GM12878 (cell line): ENCODE data around the gene ADAMTS14. TPM values are rescaled to one million over a fixed set of nuclear protein-coding genes. Genes with fewer than 3 reads are reported as not detected.

Experiments
- ATAC-seq: fragments of 200-7000 bp; cut with Tn5 transposase; 3 replicates; pipeline ENCODE4 v1.9.1; 2020; ENCODE audit warnings: mild to moderate bottlenecking, moderate library complexity
- BruUV-seq: library from RNA; stranded (reverse); fragments of 400-500 nt; replicated peaks from 2 replicates; lab custom pipeline; 2021; lab: Mats Ljungman, UMichigan
- CTCF ChIA-PET: fragments of 300-600 bp; sonication (Branson Sonifier 250); formaldehyde crosslinking; extraction: SDS; loops from one replicate; lab custom pipeline; 2021; ENCODE audit warnings: inconsistent platforms; lab: Yijun Ruan, JAX
- POLR2A ChIA-PET: fragments of 350-600 bp; formaldehyde crosslinking; extraction: SDS; loops from one replicate; lab custom pipeline; 2021; ENCODE audit warnings: inconsistent platforms; lab: Charles Lee
- RAD21 ChIA-PET: fragments of 300-600 bp; sonication (Branson Sonifier 250); formaldehyde crosslinking; loops from one replicate; lab custom pipeline; 2023; ENCODE audit warnings: antibody characterized with exemption; ENCODE audit not compliant: unreplicated experiment; lab: Charles Lee
- SMC1A ChIA-PET: fragments of 300-600 bp; sonication (Branson Sonifier 250); formaldehyde crosslinking; loops from one replicate; lab custom pipeline; 2023; ENCODE audit not compliant: unreplicated experiment, uncharacterized antibody; lab: Charles Lee
- DNase-seq: peaks from one replicate; pipeline ENCODE4 v3.0.0-alpha.2; 2011; ENCODE audit warnings: low read depth, low spot score
- FAIRE-seq: peaks from 3 replicates; lab custom pipeline; 2011; peaks lifted over from hg19 to GRCh38; lab: Jason Lieb, UNC
- H2AFZ ChIP-seq: 2 replicates; pipeline ENCODE4 v1.6.0; 2011; ENCODE audit warnings: low read depth, low read length, control low read depth; ENCODE audit not compliant: control insufficient read depth
- H3K27ac ChIP-seq: 2 replicates; pipeline ENCODE4 v1.5.1; 2011; ENCODE audit warnings: control low read depth; ENCODE audit not compliant: control insufficient read depth, insufficient read depth
- H3K27me3 ChIP-seq, 2 experiments: replicated peaks in 1 of 2; 2 replicates each; pipeline versions ENCODE4 v1.6.0 to v1.6.1; 2011; ENCODE audit warnings: low read length in 1 of 2; ENCODE audit not compliant: control insufficient read depth in 2 of 2, insufficient read depth in 2 of 2
- H3K36me3 ChIP-seq, 2 experiments: 2 replicates each; pipeline ENCODE4 v1.5.1; 2011; ENCODE audit warnings: low read length in 1 of 2; ENCODE audit not compliant: control insufficient read depth in 2 of 2, insufficient read depth in 2 of 2
- H3K4me1 ChIP-seq: 2 replicates; pipeline ENCODE4 v1.6.1; 2011; ENCODE audit warnings: mild to moderate bottlenecking, low read length, moderate library complexity, mixed read lengths; ENCODE audit not compliant: control insufficient read depth, insufficient read depth
- H3K4me2 ChIP-seq: 2 replicates; pipeline ENCODE4 v1.6.0; 2011; ENCODE audit warnings: control low read depth; ENCODE audit not compliant: control insufficient read depth, insufficient read depth
- H3K4me3 ChIP-seq: fragments of 200-600 bp; sonication (generic); 2 replicates; pipeline ENCODE4 v1.5.1; 2016
- H3K79me2 ChIP-seq: 2 replicates; pipeline ENCODE4 v1.6.0; 2011; ENCODE audit warnings: low read length; ENCODE audit not compliant: control insufficient read depth, insufficient read depth
- H3K9ac ChIP-seq: 2 replicates; pipeline ENCODE4 v1.8.0; 2011; ENCODE audit warnings: low read length, control low read depth, mixed read lengths; ENCODE audit not compliant: control insufficient read depth, insufficient read depth
- H3K9me3 ChIP-seq: replicated peaks from 3 replicates; pipeline ENCODE4 v1.5.1; 2011; ENCODE audit warnings: mild to moderate bottlenecking, low read length; ENCODE audit not compliant: control insufficient read depth, insufficient read depth
- H4K20me1 ChIP-seq: 2 replicates; pipeline ENCODE4 v1.6.0; 2011; ENCODE audit not compliant: control insufficient read depth, insufficient read depth
- ESRRA ChIP-seq: IDR thresholded peaks from 2 replicates; pipeline ENCODE4 v1.6.1; 2012; ENCODE audit warnings: mild to moderate bottlenecking, low read length, improper control_type of control experiment
- MEF2B ChIP-seq: fragments of 450-650 bp; IDR thresholded peaks from 2 replicates; pipeline ENCODE4 v1.6.1; 2018; ENCODE audit warnings: mild to moderate bottlenecking, moderate library complexity; ENCODE audit not compliant: partially characterized antibody, poor library complexity, severe bottlenecking
- POU2F2 ChIP-seq: IDR thresholded peaks from 3 replicates; pipeline ENCODE4 v1.6.1; 2011; ENCODE audit warnings: low read depth, mild to moderate bottlenecking, low read length, borderline replicate concordance
- SIN3A ChIP-seq: IDR thresholded peaks from 2 replicates; pipeline ENCODE4 v1.6.1; 2012; ENCODE audit warnings: low read depth, low read length, improper control_type of control experiment
- WGBS: methylation state at CpG from one replicate; pipeline ENCODE4 v1.1.6; 2016; ENCODE audit warnings: low lambda C conversion rate; ENCODE audit not compliant: insufficient replicate concordance, insufficient coverage; ENCODE audit errors: missing lambda C conversion rate; 5-methylcytosine and 5-hydroxymethylcytosine counted together
- in situ Hi-C: fragments of 300-500 bp; cut with MboI; formaldehyde crosslinking; loops from 9 replicates; pipeline ENCODE4 v1.14.3; 2018; ENCODE audit warnings: mixed read lengths
- intact Hi-C: fragments of 100-400 bp; cut with micrococcal nuclease; formaldehyde crosslinking; loops from one replicate; pipeline ENCODE4 v1.14.2; 2022; ENCODE audit not compliant: unreplicated experiment
- polyA plus RNA-seq, 11 experiments: library from polyadenylated mRNA; depleted of rRNA in 4 of 11; unstranded in 6 of 11; stranded (reverse) in 5 of 11; fragments of >200 nt; fragmentation: Nextera tagmentation in 4 of 11; fragmentation: Illumina TruSeq in 1 of 11; extraction: Ambion mirVana in 4 of 11; extraction: Trizol in 1 of 11; gene quantifications; 1 replicate in 1 of 11; 2 replicates in 10 of 11; pipeline versions ENCODE4 v1.2.1 to v1.2.3, GENCODE V29; 2011 to 2016; ENCODE audit warnings: inconsistent platforms in 2 of 11, missing spikeins in 2 of 11, low read depth in 1 of 11
- total RNA-seq, 4 experiments: library from RNA; depleted of rRNA in 3 of 4; stranded (reverse); fragments of >200 nt in 3 of 4; fragmentation: Illumina TruSeq in 1 of 4; extraction: Trizol in 1 of 4; gene quantifications; 2 replicates each; pipeline versions ENCODE4 v1.2.1 to v1.2.3, GENCODE V29; 2013 to 2021
- TF ChIP-seq, protein P1 (sequence below): fragments of 450-650 bp; formaldehyde crosslinking; IDR thresholded peaks from 2 replicates; pipeline ENCODE4 v1.5.0; 2022; ENCODE audit warnings: mild to moderate bottlenecking, missing genetic modification characterization
- TF ChIP-seq, protein P2 (sequence below): fragments of 450-650 bp; conservative IDR thresholded peaks from 2 replicates; pipeline ENCODE4 v1.6.1; 2017; ENCODE audit warnings: mild to moderate bottlenecking, moderate library complexity
- TF ChIP-seq, protein P3 (sequence below): fragments of 450-650 bp; IDR thresholded peaks from 2 replicates; pipeline ENCODE4 v1.6.1; 2017; ENCODE audit warnings: mild to moderate bottlenecking, moderate library complexity
- TF ChIP-seq, protein P4 (sequence below): fragments of 450-650 bp; IDR thresholded peaks from 2 replicates; pipeline ENCODE4 v1.6.1; 2017; ENCODE audit warnings: borderline replicate concordance

Gene ADAMTS14
- total and polyA plus RNA-seq, 10 of the 15 experiments (the other 5 are each of a cell fraction or from before 2014, with no cell fraction given), result 0.03 to 0.05 TPM; not detected in 8

DNA sequence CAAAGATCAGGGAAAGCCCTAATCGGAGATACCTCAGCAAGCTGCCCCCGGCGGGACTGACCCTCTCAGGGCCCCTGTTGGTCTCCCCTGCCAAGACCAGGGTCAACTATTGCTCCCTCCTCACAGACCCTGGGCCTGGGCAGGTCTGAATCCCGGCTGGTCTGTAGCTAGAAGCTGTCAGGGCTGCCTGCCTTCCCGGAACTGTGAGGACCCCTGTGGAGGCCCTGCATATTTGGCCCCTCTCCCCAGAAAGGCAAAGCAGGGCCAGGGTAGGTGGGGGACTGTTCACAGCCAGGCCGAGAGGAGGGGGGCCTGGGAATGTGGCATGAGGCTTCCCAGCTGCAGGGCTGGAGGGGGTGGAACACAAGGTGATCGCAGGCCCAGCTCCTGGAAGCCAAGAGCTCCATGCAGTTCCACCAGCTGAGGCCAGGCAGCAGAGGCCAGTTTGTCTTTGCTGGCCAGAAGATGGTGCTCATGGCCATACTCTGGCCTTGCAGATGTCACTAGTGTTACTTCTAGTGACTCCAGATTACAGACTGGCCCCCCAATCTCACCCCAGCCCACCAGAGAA, 88.8 kb downstream of the ADAMTS14 start (continued):
- TF ChIP-seq, protein P1, sequence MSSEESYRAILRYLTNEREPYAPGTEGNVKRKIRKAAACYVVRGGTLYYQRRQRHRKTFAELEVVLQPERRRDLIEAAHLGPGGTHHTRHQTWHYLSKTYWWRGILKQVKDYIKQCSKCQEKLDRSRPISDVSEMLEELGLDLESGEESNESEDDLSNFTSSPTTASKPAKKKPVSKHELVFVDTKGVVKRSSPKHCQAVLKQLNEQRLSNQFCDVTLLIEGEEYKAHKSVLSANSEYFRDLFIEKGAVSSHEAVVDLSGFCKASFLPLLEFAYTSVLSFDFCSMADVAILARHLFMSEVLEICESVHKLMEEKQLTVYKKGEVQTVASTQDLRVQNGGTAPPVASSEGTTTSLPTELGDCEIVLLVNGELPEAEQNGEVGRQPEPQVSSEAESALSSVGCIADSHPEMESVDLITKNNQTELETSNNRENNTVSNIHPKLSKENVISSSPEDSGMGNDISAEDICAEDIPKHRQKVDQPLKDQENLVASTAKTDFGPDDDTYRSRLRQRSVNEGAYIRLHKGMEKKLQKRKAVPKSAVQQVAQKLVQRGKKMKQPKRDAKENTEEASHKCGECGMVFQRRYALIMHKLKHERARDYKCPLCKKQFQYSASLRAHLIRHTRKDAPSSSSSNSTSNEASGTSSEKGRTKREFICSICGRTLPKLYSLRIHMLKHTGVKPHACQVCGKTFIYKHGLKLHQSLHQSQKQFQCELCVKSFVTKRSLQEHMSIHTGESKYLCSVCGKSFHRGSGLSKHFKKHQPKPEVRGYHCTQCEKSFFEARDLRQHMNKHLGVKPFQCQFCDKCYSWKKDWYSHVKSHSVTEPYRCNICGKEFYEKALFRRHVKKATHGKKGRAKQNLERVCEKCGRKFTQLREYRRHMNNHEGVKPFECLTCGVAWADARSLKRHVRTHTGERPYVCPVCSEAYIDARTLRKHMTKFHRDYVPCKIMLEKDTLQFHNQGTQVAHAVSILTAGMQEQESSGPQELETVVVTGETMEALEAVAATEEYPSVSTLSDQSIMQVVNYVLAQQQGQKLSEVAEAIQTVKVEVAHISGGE, result no peak
- TF ChIP-seq ESRRA, result no peak
- no peak for TF ChIP-seq MEF2B

DNA sequence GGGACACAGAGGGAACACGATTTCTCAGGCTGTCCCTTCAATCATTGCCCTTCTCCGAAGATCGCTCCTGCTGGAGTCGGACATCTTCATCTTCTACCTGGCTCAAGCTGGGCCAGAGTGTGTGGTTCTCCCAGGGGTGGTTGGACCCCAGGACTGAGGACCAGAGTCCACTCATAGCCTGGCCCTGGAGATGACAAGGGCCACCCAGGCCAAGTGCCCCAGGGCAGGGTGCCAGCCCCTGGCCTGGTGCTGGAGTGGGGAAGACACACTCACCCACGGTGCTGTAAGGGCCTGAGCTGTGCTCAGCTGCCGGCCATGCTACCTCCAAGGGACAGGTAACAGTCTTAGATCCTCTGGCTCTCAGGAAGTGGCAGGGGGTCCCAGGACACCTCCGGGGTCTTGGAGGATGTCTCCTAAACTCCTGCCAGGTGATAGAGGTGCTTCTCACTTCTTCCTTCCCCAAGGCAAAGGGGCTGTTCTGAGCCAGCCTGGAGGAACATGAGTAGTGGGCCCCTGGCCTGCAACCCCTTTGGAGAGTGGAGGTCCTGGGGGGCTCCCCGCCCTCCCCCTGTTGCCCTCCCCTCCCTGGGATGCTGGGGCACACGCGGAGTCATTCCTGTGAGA, 89.5 kb downstream of the ADAMTS14 start:
- Histone ChIP-seq H3K4me1 (no peaks in the 10 kb centered on the region), H3K4me3 (no peak overlapping the region), H3K79me2 (no peaks in the 10 kb centered on the region), H3K9ac (no peak overlapping the region), H4K20me1 (no peaks in the 10 kb centered on the region), H3K9me3 (peaks cover 2% of the 10 kb centered on the region; the same call in 1 of the 3 replicates), H2AFZ (no peak overlapping the region), H3K27ac (no peak overlapping the region), H3K27me3 (no peaks in the 10 kb centered on the region; a peak in 2 of 4 replicates), H3K36me3 (no peaks in the 10 kb centered on the region), H3K4me2 (no peak overlapping the region)
- BruUV-seq, result no TSS peak
- ChIA-PET POLR2A (no interaction called here), RAD21 (interaction anchor here (0.7 to 3.4 kb wide), 3 partner anchors 16 to 300 kb away, joined by 3 to 23 read pairs (median 4); no protein-coding TSS in a partner anchor), CTCF (interaction anchor here (1.1 to 6.1 kb wide), 2 partner anchors 32 to 211 kb away, joined by 3 to 87 read pairs; no protein-coding TSS in a partner anchor), SMC1A (interaction anchor here (1.0 to 6.7 kb wide), 3 partner anchors 8 to 211 kb away, joined by 3 to 45 read pairs (median 4); no protein-coding TSS in a partner anchor)
- intact Hi-C loops, result no loop called here
- TF ChIP-seq POU2F2, result no peak
- no peak for TF ChIP-seq SIN3A
- TF ChIP-seq, protein P2, sequence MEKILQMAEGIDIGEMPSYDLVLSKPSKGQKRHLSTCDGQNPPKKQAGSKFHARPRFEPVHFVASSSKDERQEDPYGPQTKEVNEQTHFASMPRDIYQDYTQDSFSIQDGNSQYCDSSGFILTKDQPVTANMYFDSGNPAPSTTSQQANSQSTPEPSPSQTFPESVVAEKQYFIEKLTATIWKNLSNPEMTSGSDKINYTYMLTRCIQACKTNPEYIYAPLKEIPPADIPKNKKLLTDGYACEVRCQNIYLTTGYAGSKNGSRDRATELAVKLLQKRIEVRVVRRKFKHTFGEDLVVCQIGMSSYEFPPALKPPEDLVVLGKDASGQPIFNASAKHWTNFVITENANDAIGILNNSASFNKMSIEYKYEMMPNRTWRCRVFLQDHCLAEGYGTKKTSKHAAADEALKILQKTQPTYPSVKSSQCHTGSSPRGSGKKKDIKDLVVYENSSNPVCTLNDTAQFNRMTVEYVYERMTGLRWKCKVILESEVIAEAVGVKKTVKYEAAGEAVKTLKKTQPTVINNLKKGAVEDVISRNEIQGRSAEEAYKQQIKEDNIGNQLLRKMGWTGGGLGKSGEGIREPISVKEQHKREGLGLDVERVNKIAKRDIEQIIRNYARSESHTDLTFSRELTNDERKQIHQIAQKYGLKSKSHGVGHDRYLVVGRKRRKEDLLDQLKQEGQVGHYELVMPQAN, result no peak
- TF ChIP-seq, protein P3, sequence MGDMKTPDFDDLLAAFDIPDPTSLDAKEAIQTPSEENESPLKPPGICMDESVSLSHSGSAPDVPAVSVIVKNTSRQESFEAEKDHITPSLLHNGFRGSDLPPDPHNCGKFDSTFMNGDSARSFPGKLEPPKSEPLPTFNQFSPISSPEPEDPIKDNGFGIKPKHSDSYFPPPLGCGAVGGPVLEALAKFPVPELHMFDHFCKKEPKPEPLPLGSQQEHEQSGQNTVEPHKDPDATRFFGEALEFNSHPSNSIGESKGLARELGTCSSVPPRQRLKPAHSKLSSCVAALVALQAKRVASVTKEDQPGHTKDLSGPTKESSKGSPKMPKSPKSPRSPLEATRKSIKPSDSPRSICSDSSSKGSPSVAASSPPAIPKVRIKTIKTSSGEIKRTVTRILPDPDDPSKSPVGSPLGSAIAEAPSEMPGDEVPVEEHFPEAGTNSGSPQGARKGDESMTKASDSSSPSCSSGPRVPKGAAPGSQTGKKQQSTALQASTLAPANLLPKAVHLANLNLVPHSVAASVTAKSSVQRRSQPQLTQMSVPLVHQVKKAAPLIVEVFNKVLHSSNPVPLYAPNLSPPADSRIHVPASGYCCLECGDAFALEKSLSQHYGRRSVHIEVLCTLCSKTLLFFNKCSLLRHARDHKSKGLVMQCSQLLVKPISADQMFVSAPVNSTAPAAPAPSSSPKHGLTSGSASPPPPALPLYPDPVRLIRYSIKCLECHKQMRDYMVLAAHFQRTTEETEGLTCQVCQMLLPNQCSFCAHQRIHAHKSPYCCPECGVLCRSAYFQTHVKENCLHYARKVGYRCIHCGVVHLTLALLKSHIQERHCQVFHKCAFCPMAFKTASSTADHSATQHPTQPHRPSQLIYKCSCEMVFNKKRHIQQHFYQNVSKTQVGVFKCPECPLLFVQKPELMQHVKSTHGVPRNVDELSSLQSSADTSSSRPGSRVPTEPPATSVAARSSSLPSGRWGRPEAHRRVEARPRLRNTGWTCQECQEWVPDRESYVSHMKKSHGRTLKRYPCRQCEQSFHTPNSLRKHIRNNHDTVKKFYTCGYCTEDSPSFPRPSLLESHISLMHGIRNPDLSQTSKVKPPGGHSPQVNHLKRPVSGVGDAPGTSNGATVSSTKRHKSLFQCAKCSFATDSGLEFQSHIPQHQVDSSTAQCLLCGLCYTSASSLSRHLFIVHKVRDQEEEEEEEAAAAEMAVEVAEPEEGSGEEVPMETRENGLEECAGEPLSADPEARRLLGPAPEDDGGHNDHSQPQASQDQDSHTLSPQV, result no peak
- TF ChIP-seq, protein P4, sequence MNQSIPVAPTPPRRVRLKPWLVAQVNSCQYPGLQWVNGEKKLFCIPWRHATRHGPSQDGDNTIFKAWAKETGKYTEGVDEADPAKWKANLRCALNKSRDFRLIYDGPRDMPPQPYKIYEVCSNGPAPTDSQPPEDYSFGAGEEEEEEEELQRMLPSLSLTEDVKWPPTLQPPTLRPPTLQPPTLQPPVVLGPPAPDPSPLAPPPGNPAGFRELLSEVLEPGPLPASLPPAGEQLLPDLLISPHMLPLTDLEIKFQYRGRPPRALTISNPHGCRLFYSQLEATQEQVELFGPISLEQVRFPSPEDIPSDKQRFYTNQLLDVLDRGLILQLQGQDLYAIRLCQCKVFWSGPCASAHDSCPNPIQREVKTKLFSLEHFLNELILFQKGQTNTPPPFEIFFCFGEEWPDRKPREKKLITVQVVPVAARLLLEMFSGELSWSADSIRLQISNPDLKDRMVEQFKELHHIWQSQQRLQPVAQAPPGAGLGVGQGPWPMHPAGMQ, result no peak
- no peak for DNase-seq
- in situ Hi-C loops, result loop anchor here (5.0 kb wide), 2 partner anchors 215 to 300 kb away; no protein-coding TSS in a partner anchor
- FAIRE-seq, result no peak
- WGBS, result 39% methylated on average over 10 of the region's 10 CpGs
- no peak for ATAC-seq
